Stomach (tissue), 9 donors: ENCODE results near the gene UBA5. TPM values are rescaled to one million over a fixed set of nuclear protein-coding genes. Genes with fewer than 3 reads are reported as not detected.

Experiments
- DNase-seq, 2 donors: peaks; one replicate each; pipeline versions ENCODE4 v3.0.0 to v3.0.0-alpha.2; 2013 to 2019
- H3K27ac ChIP-seq, 5 donors: fragments of 200-600 bp in 4 of 5; sonication (generic) in 4 of 5; one replicate each; pipeline ENCODE4 v1.5.1; 2013 to 2019; ENCODE audit warnings: mild to moderate bottlenecking in 1 of 5, moderate library complexity in 1 of 5
- H3K27me3 ChIP-seq, 3 donors: fragments of 200-600 bp; sonication (generic); one replicate each; pipeline ENCODE4 v1.5.1; 2017 to 2019; ENCODE audit warnings: mixed run types in 1 of 3
- H3K36me3 ChIP-seq, 4 donors: fragments of 200-600 bp; sonication (generic); 1 replicate in 3 of 4; 2 replicates in 1 of 4; pipeline ENCODE4 v1.5.1; 2016 to 2019
- H3K4me1 ChIP-seq, 4 donors: fragments of 200-600 bp; sonication (generic); one replicate each; pipeline ENCODE4 v1.5.1; 2016 to 2019
- H3K4me3 ChIP-seq, 4 donors: fragments of 200-600 bp; sonication (generic) in 3 of 4; one replicate each; pipeline ENCODE4 v1.5.1; 2016 to 2019; ENCODE audit warnings: mild to moderate bottlenecking in 1 of 4
- H3K9me3 ChIP-seq, 4 donors: fragments of 200-600 bp; sonication (generic); one replicate each; pipeline ENCODE4 v1.5.1; 2016 to 2019
- CTCF ChIP-seq, 7 experiments: fragments of 450-650 bp in 4 of 7; fragments of 200-600 bp in 3 of 7; sonication (generic) in 3 of 7; IDR thresholded peaks; one replicate each; pipeline ENCODE4 v1.5.1; 2016 to 2019; ENCODE audit warnings: antibody characterized with exemption in 7 of 7, control low read depth in 2 of 7, mild to moderate bottlenecking in 1 of 7
- EP300 ChIP-seq: sonication (generic); formaldehyde crosslinking; IDR thresholded peaks from one replicate; pipeline ENCODE4 v1.6.1; 2017; ENCODE audit warnings: antibody characterized with exemption
- POLR2A ChIP-seq, 4 donors: fragments of 450-650 bp; IDR thresholded peaks; one replicate each; pipeline ENCODE4 v1.6.1; 2016; ENCODE audit warnings: antibody characterized with exemption in 4 of 4, control low read depth in 2 of 4, mild to moderate bottlenecking in 1 of 4, moderate library complexity in 1 of 4
- POLR2AphosphoS5 ChIP-seq, 3 donors: sonication (generic); formaldehyde crosslinking; IDR thresholded peaks; one replicate each; pipeline ENCODE4 v1.6.1; 2016; ENCODE audit warnings: antibody characterized with exemption in 3 of 3
- WGBS, 5 donors: extraction: QIAGEN DNeasy Blood & Tissue Kit in 3 of 5; methylation state at CpG; one replicate each; pipeline versions ENCODE4 v1.1.5 to v1.1.7; 2013 to 2018; 5-methylcytosine and 5-hydroxymethylcytosine counted together
- intact Hi-C: fragments of 100-400 bp; cut with DNase I; formaldehyde crosslinking; loops from one replicate; pipeline ENCODE4 v1.15.1; 2023; ENCODE audit warnings: low total_unique reads
- polyA plus RNA-seq, 3 donors: library from polyadenylated mRNA; stranded (reverse); fragments of 200-250 nt; gene quantifications; one replicate each; pipeline ENCODE4 v1.2.3, GENCODE V29; 2013
- total RNA-seq, 5 donors: library from RNA; depleted of rRNA; stranded (reverse); fragments of >200 nt; gene quantifications; one replicate each; pipeline versions ENCODE4 v1.1.0 to v1.2.3, GENCODE V29; 2014 to 2016
- donor health status: healthy with polysubstance abuse.
- donor health status: Bipolar disorder and iron deficiency.
- donor health status: healthy.

UBA5 gene
- total and polyA plus RNA-seq, 8 donors: 20.2 to 88.7 (median 54.9) TPM

- Histone ChIP-seq H3K27ac (no peak overlapping the region), H3K4me1 (peaks cover 0 to 50% (median 19%) of the 10 kb centered on the region in 4 donors), H3K4me3 (no peak overlapping the region), H3K27me3 (no peaks in the 10 kb centered on the region), H3K36me3 (peaks cover 9 to 56% (median 43%) of the 10 kb centered on the region in 4 donors), H3K9me3 (no peaks in the 10 kb centered on the region)
- DNase-seq: no peak
- TF ChIP-seq CTCF (IDR thresholded peaks at IDR 0.05) (no peak), POLR2A (IDR thresholded peaks at IDR 0.05) (no peak)
- intact Hi-C loops: no loop called here
- 89 to 97% (median 95%) methylated on average over 5 of the region's 5 CpGs for WGBS, 5 donors
Measured at GRCh38 chr3:132669256-132669777, 9.2 kb downstream of the UBA5 start.

GRCh38 chr3:132675408-132675807, 15.3 kb downstream of the UBA5 start:
- Histone ChIP-seq H3K4me1 (no peaks in the 10 kb centered on the region), H3K27ac (no peak overlapping the region)

GRCh38 chr3:132679911-132680310, 19.8 kb downstream of the UBA5 start:
- DNase-seq: no peak
- 85 to 93% (median 87%) methylated on average over 5 of the region's 5 CpGs for WGBS, 5 donors
- Histone ChIP-seq H3K27me3 (no peaks in the 10 kb centered on the region), H3K27ac (no peak overlapping the region), H3K9me3 (no peaks in the 10 kb centered on the region), H3K36me3 (peaks cover 15 to 96% (median 88%) of the 10 kb centered on the region in 4 donors), H3K4me1 (no peaks in the 10 kb centered on the region), H3K4me3 (no peak overlapping the region)
- intact Hi-C loops: no loop called here
- no peak for TF ChIP-seq POLR2AphosphoS5 (IDR thresholded peaks at IDR 0.05)

More at GRCh38 chr3:132675408-132675807, 15.3 kb downstream of the UBA5 start:
- intact Hi-C loops: no loop called here
- no peak for TF ChIP-seq CTCF (IDR thresholded peaks at IDR 0.05)
- no peak for TF ChIP-seq POLR2AphosphoS5 (IDR thresholded peaks at IDR 0.05)
- no peak for TF ChIP-seq POLR2A (IDR thresholded peaks at IDR 0.05)
- no peak for TF ChIP-seq EP300
- H3K36me3 ChIP-seq: peaks cover 19 to 93% (median 90%) of the 10 kb centered on the region in 4 donors
- H3K27me3 ChIP-seq: no peaks in the 10 kb centered on the region
- H3K4me3 ChIP-seq: no peak overlapping the region
- no peaks in the 10 kb centered on the region for H3K9me3 ChIP-seq
- DNase-seq: no peak

- no peak for DNase-seq
- Histone ChIP-seq H3K36me3 (peaks cover 19 to 95% (median 88%) of the 10 kb centered on the region in 4 donors), H3K27me3 (no peaks in the 10 kb centered on the region), H3K27ac (no peak overlapping the region), H3K9me3 (no peaks in the 10 kb centered on the region), H3K4me1 (no peaks in the 10 kb centered on the region), H3K4me3 (no peak overlapping the region)
- 95 to 99% (median 98%) methylated on average over 3 of the region's 3 CpGs for WGBS, 5 donors
- intact Hi-C loops: no loop called here
- no peak for TF ChIP-seq EP300
- TF ChIP-seq POLR2AphosphoS5 (IDR thresholded peaks at IDR 0.05): no peak
- TF ChIP-seq POLR2A (IDR thresholded peaks at IDR 0.05): no peak
- TF ChIP-seq CTCF (IDR thresholded peaks at IDR 0.05): no peak
Measured at GRCh38 chr3:132681421-132681820, 21.3 kb downstream of the UBA5 start.

- Histone ChIP-seq H3K27ac (no peak overlapping the region), H3K27me3 (no peaks in the 10 kb centered on the region), H3K9me3 (no peaks in the 10 kb centered on the region), H3K4me3 (no peak overlapping the region), H3K4me1 (no peaks in the 10 kb centered on the region), H3K36me3 (peaks cover 21 to 93% (median 87%) of the 10 kb centered on the region in 4 donors)
- no peak for DNase-seq
- intact Hi-C loops: no loop called here
- TF ChIP-seq CTCF (IDR thresholded peaks at IDR 0.05) (no peak), POLR2A (IDR thresholded peaks at IDR 0.05) (no peak), EP300 (no peak), POLR2AphosphoS5 (IDR thresholded peaks at IDR 0.05) (no peak)
Measured at GRCh38 chr3:132682201-132682600, 22.1 kb downstream of the UBA5 start.
